CD4-positive, CD25-positive, alpha-beta regulatory T cell (primary cell): ENCODE results near the gene CCPG1. TPM values are rescaled to one million over a fixed set of nuclear protein-coding genes. Genes with fewer than 3 reads are reported as not detected.
"Not testable (repeated sequence)": the region's sequence is repeated elsewhere in the genome, so short reads cannot be mapped to it uniquely, and the experiment has no call there.

Experiments used
- ATAC-seq, 2 donors: fragments of 150-1000 bp; cut with Tn5 transposase; one replicate each; pipeline ENCODE4 v1.10.0; 2021; ENCODE audit warnings: low read depth in 2 of 2, moderate number of reproducible peaks in 2 of 2, moderate library complexity in 1 of 2
- DNase-seq, 3 donors: peaks; one replicate each; pipeline versions ENCODE4 v3.0.0 to v3.0.0-alpha.2; 2012 to 2022; ENCODE audit warnings: mixed read lengths in 1 of 3
- H3K27ac ChIP-seq: one replicate; pipeline ENCODE4 v1.7.0; 2013; ENCODE audit warnings: mild to moderate bottlenecking, low read length; ENCODE audit not compliant: insufficient read depth, poor library complexity, severe bottlenecking
- H3K27me3 ChIP-seq: one replicate; pipeline ENCODE4 v1.7.0; 2013; ENCODE audit warnings: low read length; ENCODE audit not compliant: control insufficient read depth, insufficient read depth
- H3K36me3 ChIP-seq: one replicate; pipeline ENCODE4 v1.7.0; 2013; ENCODE audit warnings: mild to moderate bottlenecking, low read length, moderate library complexity; ENCODE audit not compliant: control insufficient read depth, insufficient read depth
- H3K4me1 ChIP-seq: 2 replicates; pipeline ENCODE4 v1.7.0; 2013; ENCODE audit warnings: mild to moderate bottlenecking, low read length; ENCODE audit not compliant: insufficient read depth, control insufficient read depth, poor library complexity, severe bottlenecking
- H3K4me3 ChIP-seq: one replicate; pipeline ENCODE4 v1.7.0; 2013; ENCODE audit warnings: low read depth, mild to moderate bottlenecking, low read length, moderate library complexity
- H3K9me3 ChIP-seq, 2 experiments: 1 replicate in 1 of 2; 2 replicates in 1 of 2; pipeline ENCODE4 v1.7.0; 2013; ENCODE audit warnings: low read length in 2 of 2, mild to moderate bottlenecking in 1 of 2, moderate library complexity in 1 of 2; ENCODE audit not compliant: control insufficient read depth in 2 of 2
- H3K27ac Mint-ChIP-seq, 3 donors: one replicate each; pipeline ENCODE4 v1.8.0; 2020 to 2022; ENCODE audit warnings: mild to moderate bottlenecking in 3 of 3, mixed read lengths in 3 of 3, moderate library complexity in 2 of 3
- H3K27me3 Mint-ChIP-seq: one replicate; pipeline ENCODE4 v1.8.0; 2022; ENCODE audit warnings: mild to moderate bottlenecking, mixed read lengths
- H3K36me3 Mint-ChIP-seq: one replicate; pipeline ENCODE4 v1.8.0; 2020; ENCODE audit warnings: mixed read lengths
- H3K4me1 Mint-ChIP-seq, 4 donors: one replicate each; pipeline ENCODE4 v1.8.0; 2020 to 2022; ENCODE audit warnings: mixed read lengths in 4 of 4, mild to moderate bottlenecking in 1 of 4
- H3K4me3 Mint-ChIP-seq, 4 donors: one replicate each; pipeline ENCODE4 v1.8.0; 2020 to 2022; ENCODE audit warnings: mild to moderate bottlenecking in 4 of 4, mixed read lengths in 4 of 4, moderate library complexity in 3 of 4
- H3K9me3 Mint-ChIP-seq, 7 donors: one replicate each; pipeline ENCODE4 v1.8.0; 2020 to 2022; ENCODE audit warnings: mixed read lengths in 7 of 7, mild to moderate bottlenecking in 3 of 7, moderate library complexity in 2 of 7
- polyA plus RNA-seq, 4 donors: library from polyadenylated mRNA; unstranded; fragments of 300-500 nt; fragmentation: Illumina TruSeq; gene quantifications; one replicate each; pipeline ENCODE4 v1.2.3, GENCODE V29; 2021
- total RNA-seq: library from RNA; stranded (reverse); gene quantifications from one replicate; pipeline ENCODE4 v1.2.3, GENCODE V29; 2022

Gene CCPG1
- total and polyA plus RNA-seq, 5 donors from 2014 or later: 28.7 to 50.9 (median 38.0) TPM

DNA sequence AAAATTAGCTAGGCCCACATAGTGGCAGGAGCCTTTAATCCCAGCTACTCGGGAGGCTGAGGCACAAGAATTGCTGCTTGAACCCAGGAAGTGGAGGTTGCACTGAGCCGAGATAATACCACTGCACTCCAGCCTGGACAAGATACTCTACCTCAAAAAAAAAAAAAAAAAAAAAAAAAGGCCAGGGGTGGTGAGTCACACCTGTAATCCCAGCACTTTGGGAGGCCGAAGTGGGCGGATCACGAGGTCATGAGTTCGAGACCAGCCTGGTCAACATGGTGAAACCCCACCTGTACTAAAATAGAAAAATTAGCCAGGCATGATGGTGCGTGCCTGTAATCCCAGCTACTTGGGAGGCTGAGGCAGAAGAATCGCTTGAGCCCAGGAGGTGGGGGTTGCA is 8.1 kb downstream of the CCPG1 start:
- H3K27me3 ChIP-seq, H3K36me3 ChIP-seq, H3K4me3 ChIP-seq, H3K27me3 Mint-ChIP-seq, H3K9me3 Mint-ChIP-seq, ATAC-seq, DNase-seq, H3K9me3 ChIP-seq, H3K27ac ChIP-seq, H3K27ac Mint-ChIP-seq, H3K4me3 Mint-ChIP-seq: not testable (repeated sequence)
- Mint-ChIP-seq H3K36me3 (peaks cover 35% of the 10 kb centered on the region), H3K4me1 (peaks cover 41 to 66% (median 52%) of the 10 kb centered on the region in 4 donors)
- H3K4me1 ChIP-seq: peaks cover 19% of the 10 kb centered on the region

DNA sequence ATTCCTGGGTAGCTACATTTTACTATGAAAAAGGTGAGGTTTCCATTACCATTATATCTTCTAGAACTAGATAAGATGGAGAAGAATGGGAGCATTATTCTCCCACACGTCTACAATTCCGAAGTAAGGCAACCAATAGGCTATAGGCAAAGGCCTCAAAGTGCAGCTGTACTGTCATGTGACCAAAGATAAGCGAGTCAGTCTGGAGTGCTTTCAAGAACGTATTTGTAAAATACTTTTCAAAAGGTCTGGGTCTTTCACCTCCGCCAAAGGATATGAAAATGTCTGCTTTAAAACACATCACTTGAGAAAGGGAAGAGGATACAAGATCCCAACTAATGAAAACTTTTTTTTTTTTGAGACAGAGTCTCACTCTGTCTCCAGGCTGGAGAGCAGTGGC is 9.9 kb downstream of the CCPG1 start:
- H3K36me3 ChIP-seq: peaks cover 3% of the 10 kb centered on the region
- H3K4me3 Mint-ChIP-seq: no peak overlapping the region
- H3K36me3 Mint-ChIP-seq: peaks cover 48% of the 10 kb centered on the region
- H3K9me3 ChIP-seq: no peaks in the 10 kb centered on the region
- no peaks in the 10 kb centered on the region for H3K27me3 Mint-ChIP-seq
- H3K4me1 ChIP-seq: peaks cover 6% of the 10 kb centered on the region
- H3K27ac ChIP-seq: no peak overlapping the region
- H3K9me3 Mint-ChIP-seq: peaks cover 0 to 5% (median 0%) of the 10 kb centered on the region in 7 donors
- ATAC-seq (no peak), DNase-seq (no peak)
- no peak overlapping the region for H3K4me3 ChIP-seq
- H3K4me1 Mint-ChIP-seq: peaks cover 46 to 64% (median 47%) of the 10 kb centered on the region in 4 donors
- no peak overlapping the region for H3K27ac Mint-ChIP-seq
- no peaks in the 10 kb centered on the region for H3K27me3 ChIP-seq

DNA sequence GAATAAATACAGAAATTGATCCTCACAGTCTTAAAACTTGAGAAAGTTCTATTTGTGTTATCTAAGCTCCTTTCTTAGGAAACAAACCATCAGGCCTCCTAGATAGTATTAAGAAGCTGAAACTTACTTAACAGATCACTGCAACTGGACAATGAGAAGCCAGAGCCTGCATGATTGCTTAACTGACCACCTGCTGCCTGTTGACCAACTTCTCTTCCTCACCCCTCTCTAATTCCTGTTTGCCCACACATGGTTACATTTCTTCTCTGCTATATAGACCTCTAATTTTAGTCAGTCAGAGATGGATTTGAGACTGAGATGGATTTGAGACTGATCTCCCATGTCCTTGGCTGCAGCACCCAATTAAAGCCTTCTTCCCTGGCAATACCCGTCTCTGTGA is 13.5 kb downstream of the CCPG1 start:
- peaks cover 27 to 46% (median 32%) of the 10 kb centered on the region in 4 donors for H3K4me1 Mint-ChIP-seq
- H3K36me3 Mint-ChIP-seq: peaks cover 46% of the 10 kb centered on the region
- H3K27ac Mint-ChIP-seq: no peak overlapping the region
- Histone ChIP-seq H3K4me1 (no peaks in the 10 kb centered on the region), H3K9me3 (no peaks in the 10 kb centered on the region), H3K4me3 (no peak overlapping the region), H3K36me3 (peaks cover 3% of the 10 kb centered on the region), H3K27ac (no peak overlapping the region), H3K27me3 (no peaks in the 10 kb centered on the region)
- H3K9me3 Mint-ChIP-seq: peaks cover 0 to 2% (median 0%) of the 10 kb centered on the region in 7 donors
- no peak for ATAC-seq
- peak overlapping the region in 1 of 4 donors; percentile 28 for H3K4me3 Mint-ChIP-seq
- no peak for DNase-seq
- H3K27me3 Mint-ChIP-seq: no peaks in the 10 kb centered on the region

DNA sequence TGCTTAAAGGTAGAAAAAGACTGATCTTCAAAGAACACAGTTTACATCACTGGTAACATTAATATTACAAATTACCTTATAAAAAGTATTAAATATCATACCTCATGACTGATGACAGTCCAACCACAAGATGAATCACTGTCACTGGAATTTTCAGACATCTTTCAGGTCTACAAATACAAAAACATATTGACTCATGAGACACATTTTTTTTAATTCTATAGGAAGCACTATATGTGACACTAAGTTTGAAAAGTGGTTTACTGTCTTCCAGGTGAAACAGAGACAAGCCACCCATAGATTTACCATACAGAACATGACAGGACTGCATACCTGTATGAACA is 18.9 kb downstream of the CCPG1 start:
- peaks cover 25% of the 10 kb centered on the region for H3K36me3 Mint-ChIP-seq
- peak overlapping the region; percentile 31 to 92 (median 37) for H3K27ac Mint-ChIP-seq
- DNase-seq (no peak), ATAC-seq (no peak)
- H3K9me3 ChIP-seq: no peaks in the 10 kb centered on the region
- H3K27me3 Mint-ChIP-seq: no peaks in the 10 kb centered on the region
- H3K27me3 ChIP-seq: no peaks in the 10 kb centered on the region
- no peak overlapping the region for H3K4me3 ChIP-seq
- H3K4me3 Mint-ChIP-seq: no peak overlapping the region
- H3K4me1 ChIP-seq: no peaks in the 10 kb centered on the region
- no peaks in the 10 kb centered on the region for H3K9me3 Mint-ChIP-seq
- peaks cover 14 to 21% (median 18%) of the 10 kb centered on the region in 4 donors for H3K4me1 Mint-ChIP-seq
- no peak overlapping the region for H3K27ac ChIP-seq
- H3K36me3 ChIP-seq: peaks cover 21% of the 10 kb centered on the region

DNA sequence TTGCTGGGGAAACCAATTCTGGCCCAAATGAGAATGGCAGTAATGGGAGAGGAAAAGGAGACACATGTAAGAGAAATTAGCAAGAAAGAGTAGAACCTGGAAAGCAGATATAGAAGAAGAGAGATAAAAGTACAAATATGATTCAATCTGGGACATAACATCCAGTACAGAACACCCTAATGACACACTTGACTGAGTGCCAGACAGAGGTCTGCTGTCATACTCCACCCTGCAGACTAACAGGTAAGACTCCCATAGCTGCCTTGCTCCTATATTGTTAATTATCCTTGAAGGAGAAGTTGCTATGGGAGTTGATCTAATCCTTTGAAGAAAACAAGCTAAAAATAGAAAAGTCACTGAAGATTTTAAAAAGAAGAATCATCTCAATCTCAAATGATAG is 21.1 kb downstream of the CCPG1 start:
- ATAC-seq: no peak
- Histone ChIP-seq H3K27ac (no peak overlapping the region), H3K9me3 (no peaks in the 10 kb centered on the region), H3K36me3 (peaks cover 28% of the 10 kb centered on the region), H3K4me1 (no peaks in the 10 kb centered on the region), H3K27me3 (no peaks in the 10 kb centered on the region), H3K4me3 (no peak overlapping the region)
- Mint-ChIP-seq H3K4me1 (peaks cover 12 to 16% (median 14%) of the 10 kb centered on the region in 4 donors), H3K27ac (peak overlapping the region in 2 of 3 donors; percentile 14 to 22), H3K36me3 (peaks cover 32% of the 10 kb centered on the region), H3K9me3 (no peaks in the 10 kb centered on the region), H3K27me3 (no peaks in the 10 kb centered on the region), H3K4me3 (no peak overlapping the region)
- DNase-seq: no peak

DNA sequence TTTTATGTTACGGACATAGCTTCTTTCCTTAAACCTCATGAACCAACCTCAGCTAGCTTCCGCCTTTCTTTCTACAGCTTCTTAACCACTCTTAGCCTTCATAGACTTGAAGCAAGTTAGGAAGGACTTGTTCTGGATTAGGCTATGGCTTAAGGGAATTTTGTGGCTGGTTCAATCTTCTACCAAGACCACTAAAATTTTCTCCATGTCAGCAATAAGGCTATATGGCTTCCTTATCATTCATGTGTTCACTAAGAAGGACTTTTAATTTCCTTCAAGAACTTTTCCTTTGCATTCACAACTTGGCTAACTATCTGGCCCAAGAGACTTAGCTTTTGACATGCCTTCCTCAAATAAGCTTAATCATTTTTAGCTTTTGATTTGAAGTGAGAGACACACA is 24.5 kb downstream of the CCPG1 start:
- DNase-seq (no peak), ATAC-seq (no peak)

DNA sequence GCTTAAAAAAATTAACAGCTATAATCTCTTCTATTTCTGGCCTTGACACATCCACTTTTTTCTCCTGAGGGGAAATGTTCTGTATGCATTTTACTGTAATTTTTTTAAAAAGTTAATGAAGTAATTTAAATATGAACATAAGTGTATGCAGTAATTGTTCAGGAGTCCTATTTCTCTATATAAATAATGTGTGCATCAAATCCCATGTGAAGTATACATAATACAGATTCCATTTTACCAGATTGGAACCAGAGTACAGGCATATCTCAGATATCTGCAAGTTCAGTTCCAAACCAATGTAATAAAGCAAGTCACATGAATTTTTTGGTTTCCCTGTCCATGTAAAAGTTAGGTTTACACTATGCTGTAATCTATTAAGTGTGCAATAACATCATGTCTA is 26.6 kb downstream of the CCPG1 start:
- Mint-ChIP-seq H3K9me3 (no peaks in the 10 kb centered on the region), H3K4me3 (no peak overlapping the region), H3K27ac (no peak overlapping the region), H3K27me3 (no peaks in the 10 kb centered on the region), H3K36me3 (peaks cover 35% of the 10 kb centered on the region), H3K4me1 (peaks cover 0 to 9% (median 7%) of the 10 kb centered on the region in 4 donors)
- ATAC-seq (no peak), DNase-seq (no peak)
- no peak overlapping the region for H3K27ac ChIP-seq
- H3K9me3 ChIP-seq: no peaks in the 10 kb centered on the region
- H3K4me3 ChIP-seq: no peak overlapping the region
- H3K27me3 ChIP-seq: no peaks in the 10 kb centered on the region
- H3K4me1 ChIP-seq: no peaks in the 10 kb centered on the region
- peaks cover 45% of the 10 kb centered on the region for H3K36me3 ChIP-seq

More for the DNA sequence above, 24.5 kb downstream of the CCPG1 start:
- no peaks in the 10 kb centered on the region for H3K9me3 ChIP-seq
- no peak overlapping the region for H3K4me3 ChIP-seq
- no peaks in the 10 kb centered on the region for H3K27me3 ChIP-seq
- H3K4me1 ChIP-seq: no peaks in the 10 kb centered on the region
- H3K4me1 Mint-ChIP-seq: peaks cover 4 to 9% (median 8%) of the 10 kb centered on the region in 4 donors
- no peaks in the 10 kb centered on the region for H3K9me3 Mint-ChIP-seq
- no peak overlapping the region for H3K27ac ChIP-seq
- H3K27ac Mint-ChIP-seq: no peak overlapping the region
- H3K4me3 Mint-ChIP-seq: no peak overlapping the region
- peaks cover 29% of the 10 kb centered on the region for H3K36me3 Mint-ChIP-seq
- H3K36me3 ChIP-seq: peaks cover 38% of the 10 kb centered on the region
- no peaks in the 10 kb centered on the region for H3K27me3 Mint-ChIP-seq

DNA sequence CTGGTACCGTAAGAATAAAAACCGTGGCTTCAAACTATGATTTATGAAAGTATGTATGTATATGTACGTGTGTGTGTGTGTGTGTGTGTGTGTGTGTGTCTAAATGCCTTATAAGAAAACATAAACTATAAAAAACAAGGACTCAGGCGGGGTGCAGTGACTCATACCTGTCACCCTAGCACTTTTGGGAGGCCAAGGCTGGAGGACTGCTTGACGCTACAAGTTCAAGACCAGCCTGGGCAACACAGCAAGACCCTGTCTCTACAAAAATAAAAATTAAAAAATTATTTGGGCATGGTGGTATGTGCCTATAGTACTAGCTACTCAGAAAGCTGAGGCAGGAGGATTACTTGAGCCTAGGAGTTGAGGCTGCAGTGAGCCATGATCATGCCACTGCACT is 29.1 kb downstream of the CCPG1 start:
- H3K27me3 Mint-ChIP-seq: no peaks in the 10 kb centered on the region
- H3K27ac ChIP-seq: no peak overlapping the region
- H3K4me1 Mint-ChIP-seq: peaks cover 0 to 8% (median 4%) of the 10 kb centered on the region in 4 donors
- H3K4me3 ChIP-seq: no peak overlapping the region
- DNase-seq (no peak), ATAC-seq (no peak)
- H3K27ac Mint-ChIP-seq: no peak overlapping the region
- no peaks in the 10 kb centered on the region for H3K4me1 ChIP-seq
- peaks cover 57% of the 10 kb centered on the region for H3K36me3 ChIP-seq
- H3K36me3 Mint-ChIP-seq: peaks cover 39% of the 10 kb centered on the region
- no peaks in the 10 kb centered on the region for H3K9me3 ChIP-seq
- H3K27me3 ChIP-seq: no peaks in the 10 kb centered on the region
- H3K4me3 Mint-ChIP-seq: no peak overlapping the region
- no peaks in the 10 kb centered on the region for H3K9me3 Mint-ChIP-seq
